CD4-positive, alpha-beta T cell (primary cell): Measurements from ENCODE around the gene RERE. TPM values are rescaled to one million over a fixed set of nuclear protein-coding genes. Genes with fewer than 3 reads are reported as not detected.

ENCODE experiments used
- ATAC-seq: fragments of 200-7000 bp; cut with Tn5 transposase; one replicate; pipeline ENCODE4 v1.10.0; 2022; ENCODE audit warnings: mild to moderate bottlenecking; ENCODE audit not compliant: poor library complexity
- CTCF ChIA-PET: fragments of 350-600 bp; sonication (Branson Sonifier 250); formaldehyde crosslinking; loops from one replicate; lab custom pipeline; 2021; ENCODE audit warnings: antibody characterized with exemption, inconsistent platforms; lab: Charles Lee
- POLR2A ChIA-PET: fragments of 350-600 bp; sonication (Branson Sonifier 250); formaldehyde crosslinking; loops from one replicate; lab custom pipeline; 2021; ENCODE audit warnings: antibody characterized with exemption, inconsistent platforms; lab: Charles Lee
- DNase-seq, 14 experiments: peaks; one replicate each; pipeline ENCODE4 v3.0.0-alpha.2; 2013 to 2020; ENCODE audit warnings: mixed read lengths in 2 of 14
- H3K27ac ChIP-seq, 2 donors: one replicate each; pipeline versions ENCODE4 v1.5.1 to v1.7.0; 2013; ENCODE audit warnings: low read length in 2 of 2, low read depth in 1 of 2, mild to moderate bottlenecking in 1 of 2
- H3K27me3 ChIP-seq, 2 experiments: 1 replicate in 1 of 2; 2 replicates in 1 of 2; pipeline versions ENCODE4 v1.6.1 to v1.7.0; 2013; ENCODE audit warnings: low read length in 2 of 2, control low read depth in 1 of 2, mild to moderate bottlenecking in 1 of 2, moderate library complexity in 1 of 2; ENCODE audit not compliant: insufficient read depth in 2 of 2, control insufficient read depth in 1 of 2
- H3K36me3 ChIP-seq: one replicate; pipeline ENCODE4 v1.6.1; 2013; ENCODE audit warnings: low read length, control low read depth; ENCODE audit not compliant: insufficient read depth
- H3K4me1 ChIP-seq: one replicate; pipeline ENCODE4 v1.6.1; 2013; ENCODE audit warnings: low read length, control low read depth; ENCODE audit not compliant: insufficient read depth
- H3K4me3 ChIP-seq: one replicate; pipeline ENCODE4 v1.5.1; 2013; ENCODE audit warnings: mild to moderate bottlenecking, low read length, moderate library complexity
- H3K9me3 ChIP-seq, 2 experiments: 1 replicate in 1 of 2; 2 replicates in 1 of 2; pipeline versions ENCODE4 v1.6.1 to v1.7.0; 2013; ENCODE audit warnings: low read length in 2 of 2, mild to moderate bottlenecking in 2 of 2, control low read depth in 1 of 2, moderate library complexity in 1 of 2; ENCODE audit not compliant: control insufficient read depth in 1 of 2, insufficient read depth in 1 of 2
- H3K27ac Mint-ChIP-seq: one replicate; pipeline ENCODE4 v1.8.0; 2020; ENCODE audit warnings: mixed read lengths
- H3K27me3 Mint-ChIP-seq: one replicate; pipeline ENCODE4 v1.8.0; 2021; ENCODE audit warnings: mixed read lengths
- H3K36me3 Mint-ChIP-seq: one replicate; pipeline ENCODE4 v1.8.0; 2021; ENCODE audit warnings: low read depth, mixed read lengths
- H3K4me1 Mint-ChIP-seq: one replicate; pipeline ENCODE4 v1.8.0; 2021; ENCODE audit warnings: low read depth, mixed read lengths
- H3K4me3 Mint-ChIP-seq: one replicate; pipeline ENCODE4 v1.8.0; 2020; ENCODE audit warnings: mild to moderate bottlenecking, mixed read lengths
- H3K9me3 Mint-ChIP-seq: one replicate; pipeline ENCODE4 v1.8.0; 2020; ENCODE audit warnings: mixed read lengths
- CTCF ChIP-seq: fragments of 200-600 bp; IDR thresholded peaks from one replicate; pipeline ENCODE4 v1.8.0; 2022; ENCODE audit warnings: antibody characterized with exemption, mild to moderate bottlenecking
- intact Hi-C, 2 experiments: fragments of 100-400 bp; cut with DNase I in 1 of 2; cut with micrococcal nuclease in 1 of 2; formaldehyde crosslinking; loops; one replicate each; pipeline versions ENCODE4 v1.15.1 to v1.9.0; 2023 to 2025; cut with DNase I, micrococcal nuclease
- total RNA-seq, 174 experiments: library from RNA in 2 of 174; stranded (reverse) in 2 of 174; gene quantifications; one replicate each; pipeline ENCODE4 v1.2.3 and lab custom pipeline; 2021 to 2026

RERE gene
- total RNA-seq, 2 experiments from 2014 or later = 78.4 to 84.0 TPM

GRCh38 chr1:8841395-8841794 is 24.0 kb upstream of the RERE start:
- Mint-ChIP-seq H3K4me1 (no peaks in the 10 kb centered on the region), H3K4me3 (no peak overlapping the region), H3K27ac (no peak overlapping the region), H3K27me3 (no peaks in the 10 kb centered on the region), H3K36me3 (no peaks in the 10 kb centered on the region), H3K9me3 (no peaks in the 10 kb centered on the region)
- DNase-seq (no peak), ATAC-seq (no peak)
- ChIA-PET CTCF (interaction anchor here (0.7 kb wide), 1 partner anchor 272 kb away, joined by 3 read pairs; no protein-coding TSS in a partner anchor), POLR2A (no interaction called here)
- intact Hi-C loops = no loop called here
- no peak overlapping the region for H3K27ac ChIP-seq
- H3K9me3 ChIP-seq = no peaks in the 10 kb centered on the region
- no peaks in the 10 kb centered on the region for H3K36me3 ChIP-seq
- H3K27me3 ChIP-seq = no peaks in the 10 kb centered on the region
- no peak overlapping the region for H3K4me3 ChIP-seq
- H3K4me1 ChIP-seq = no peaks in the 10 kb centered on the region
- TF ChIP-seq CTCF = no peak

DNA sequence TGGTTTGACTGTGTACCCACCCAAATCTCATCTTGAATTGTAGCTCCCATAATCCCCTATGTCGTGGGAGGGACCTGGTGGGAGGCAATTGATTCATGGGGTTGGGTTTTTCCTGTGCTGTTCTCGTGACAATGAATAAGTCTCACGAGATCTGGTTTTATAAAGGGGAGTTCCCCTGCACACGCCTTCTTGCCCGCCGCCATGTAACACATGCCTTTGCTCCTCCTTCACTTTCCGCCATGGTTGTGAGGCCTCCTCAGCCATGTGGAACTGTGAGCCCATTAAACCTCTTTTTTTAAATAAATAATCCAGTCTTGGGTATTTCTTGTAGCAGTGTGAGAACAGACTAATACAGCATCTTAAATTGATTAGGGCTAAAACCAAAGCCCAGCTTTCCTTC is 22.6 kb upstream of the RERE start:
- Mint-ChIP-seq H3K4me3 (no peak overlapping the region), H3K36me3 (no peaks in the 10 kb centered on the region), H3K27me3 (no peaks in the 10 kb centered on the region), H3K9me3 (no peaks in the 10 kb centered on the region), H3K4me1 (no peaks in the 10 kb centered on the region), H3K27ac (no peak overlapping the region)
- Histone ChIP-seq H3K4me1 (no peaks in the 10 kb centered on the region), H3K4me3 (no peak overlapping the region), H3K27ac (no peak overlapping the region), H3K36me3 (no peaks in the 10 kb centered on the region), H3K9me3 (no peaks in the 10 kb centered on the region), H3K27me3 (no peaks in the 10 kb centered on the region)
- intact Hi-C loops = no loop called here
- ChIA-PET CTCF (interaction anchor here (0.9 to 2.7 kb wide), 2 partner anchors 9 to 11 kb away, joined by 4 to 10 read pairs; no protein-coding TSS in a partner anchor), POLR2A (interaction anchor here (2.3 kb wide), 1 partner anchor 8 kb away, joined by 10 read pairs; no protein-coding TSS in a partner anchor)
- TF ChIP-seq CTCF = no peak
- ATAC-seq = no peak
- no peak for DNase-seq

DNA sequence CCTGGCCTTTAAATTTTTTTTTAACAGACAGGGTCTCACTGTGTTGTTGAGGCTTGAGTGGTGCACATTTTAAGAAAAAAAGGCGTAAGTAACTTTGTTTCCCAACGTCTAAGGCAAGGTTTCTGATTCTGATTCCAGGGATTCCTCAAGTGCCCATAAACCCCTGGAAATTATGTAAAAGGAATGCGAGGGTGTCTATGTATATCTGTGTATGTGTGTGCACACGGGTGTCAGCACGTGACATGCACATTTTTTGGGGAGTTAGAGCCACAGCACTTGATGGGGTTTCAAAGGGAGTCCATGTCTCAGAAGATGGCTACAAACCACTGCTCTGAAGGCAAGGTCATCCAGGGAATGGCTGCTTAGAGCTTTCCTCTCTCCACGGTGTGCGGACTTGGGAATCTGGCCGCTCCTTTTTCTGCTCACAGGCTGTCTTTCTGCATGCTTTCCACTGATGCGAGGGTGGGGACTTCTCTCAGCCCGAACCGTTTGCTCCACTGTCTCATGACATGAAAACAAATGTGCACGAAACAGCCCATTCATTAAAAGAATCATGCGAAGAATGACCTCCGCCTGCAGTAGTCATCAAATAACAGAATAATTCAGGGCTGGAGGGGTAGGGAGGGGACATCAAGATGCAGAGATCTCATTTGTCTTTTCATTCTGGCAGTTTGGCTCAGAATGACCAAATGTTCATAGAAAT is 18.7 kb upstream of the RERE start:
- intact Hi-C loops = no loop called here
- H3K9me3 Mint-ChIP-seq = no peaks in the 10 kb centered on the region
- ChIA-PET POLR2A (no interaction called here), CTCF (no interaction called here)
- H3K4me3 Mint-ChIP-seq = no peak overlapping the region
- Histone ChIP-seq H3K27ac (no peak overlapping the region), H3K4me1 (no peaks in the 10 kb centered on the region), H3K4me3 (no peak overlapping the region), H3K27me3 (no peaks in the 10 kb centered on the region), H3K9me3 (no peaks in the 10 kb centered on the region), H3K36me3 (no peaks in the 10 kb centered on the region)
- no peaks in the 10 kb centered on the region for H3K4me1 Mint-ChIP-seq
- no peaks in the 10 kb centered on the region for H3K36me3 Mint-ChIP-seq
- no peak for TF ChIP-seq CTCF
- H3K27ac Mint-ChIP-seq = no peak overlapping the region
- H3K27me3 Mint-ChIP-seq = no peaks in the 10 kb centered on the region
- ATAC-seq (no peak), DNase-seq (no peak)
